Muscle of leg (tissue), 11 donors: ENCODE measurements around the gene HMBS. TPM values are rescaled to one million over a fixed set of nuclear protein-coding genes. Genes with fewer than 3 reads are reported as not detected.
A peak's percentile ranks its signal among the peaks of the same experiment; 100 is the strongest.
"Not testable (repeated sequence)": the region's sequence is repeated elsewhere in the genome, so short reads cannot be mapped to it uniquely, and the experiment has no call there.

Source experiments
- DNase-seq: peaks from one replicate; pipeline ENCODE4 v3.0.0; 2013
- H3K27ac ChIP-seq: one replicate; pipeline ENCODE4 v1.5.1; 2013; ENCODE audit warnings: mild to moderate bottlenecking, low read length, control low read depth
- H3K27me3 ChIP-seq: one replicate; pipeline ENCODE4 v1.6.1; 2013; ENCODE audit warnings: low read length; ENCODE audit not compliant: control insufficient read depth, insufficient read depth
- H3K36me3 ChIP-seq: one replicate; pipeline ENCODE4 v1.6.1; 2013; ENCODE audit warnings: low read length; ENCODE audit not compliant: control insufficient read depth, insufficient read depth
- H3K4me1 ChIP-seq: one replicate; pipeline ENCODE4 v1.6.1; 2013; ENCODE audit warnings: low read length; ENCODE audit not compliant: control insufficient read depth, insufficient read depth
- H3K4me3 ChIP-seq: one replicate; pipeline ENCODE4 v1.5.1; 2013; ENCODE audit warnings: low read length, control low read depth
- H3K9me3 ChIP-seq: replicated peaks from 2 replicates; pipeline ENCODE4 v1.6.1; 2013; ENCODE audit warnings: low read depth, low read length; ENCODE audit not compliant: control insufficient read depth
- WGBS: methylation state at CpG from one replicate; pipeline ENCODE4 v1.1.5; 2013; ENCODE audit warnings: missing lambda C conversion rate; ENCODE audit not compliant: insufficient coverage; 5-methylcytosine and 5-hydroxymethylcytosine counted together
- polyA plus RNA-seq, 8 donors: library from polyadenylated mRNA; unstranded; fragments of 120-200 nt; gene quantifications; one replicate each; pipeline versions ENCODE4 v1.2.1 to v1.2.3, GENCODE V29; 2013; ENCODE audit warnings: inconsistent platforms in 1 of 8, low replicate concordance in 1 of 8; ENCODE audit not compliant: insufficient read length in 8 of 8, insufficient read depth in 1 of 8
- total RNA-seq: library from RNA; stranded (reverse); fragments of 120-200 nt; gene quantifications from one replicate; pipeline ENCODE4 v1.2.4, GENCODE V29; 2013

Gene HMBS
- total and polyA plus RNA-seq, 9 donors: 3.8 to 26.3 (median 21.5) TPM

- Histone ChIP-seq H3K9me3 (no peaks in the 10 kb centered on the region), H3K4me3 (no peak overlapping the region), H3K36me3 (peaks cover 31% of the 10 kb centered on the region), H3K27me3 (no peaks in the 10 kb centered on the region), H3K27ac (no peak overlapping the region), H3K4me1 (peaks cover 13% of the 10 kb centered on the region)
- no CpG with 5 or more reads among the region's 1 CpG for WGBS
- no peak for DNase-seq
Observed at GRCh38 chr11:119118946-119119345, 34.3 kb downstream of the HMBS start.

- Histone ChIP-seq H3K4me3 (peak overlapping the region; percentile 41), H3K27ac (peak overlapping the region; percentile 82), H3K9me3 (no peaks in the 10 kb centered on the region), H3K36me3 (peaks cover 30% of the 10 kb centered on the region), H3K4me1 (peaks cover 13% of the 10 kb centered on the region), H3K27me3 (no peaks in the 10 kb centered on the region)
- WGBS: 14% methylated on average over 5 of the region's 5 CpGs
- DNase-seq: peak; percentile 65
Observed at GRCh38 chr11:119120639-119121007, 35.9 kb downstream of the HMBS start.

GRCh38 chr11:119121008-119121810 lies 36.5 kb downstream of the HMBS start, which contains the start of gene HINFP:
Gene HINFP (plus strand): TSS chr11:119121580. CDS start chr11:119126945, 5,365 bp downstream.
- H3K27me3 ChIP-seq: no peaks in the 10 kb centered on the region
- WGBS: 0% methylated on average over 41 of the region's 54 CpGs
- peak within 1 kb of the TSS; percentile 74 for H3K4me3 ChIP-seq
- H3K9me3 ChIP-seq: no peaks in the 10 kb centered on the region
- H3K27ac ChIP-seq: peak within 1 kb of the TSS; percentile 82
- H3K36me3 ChIP-seq: peaks cover 28% of the 10 kb centered on the region
- DNase-seq: peak; percentile 100
- H3K4me1 ChIP-seq: peaks cover 13% of the 10 kb centered on the region

- Histone ChIP-seq H3K27me3 (no peaks in the 10 kb centered on the region), H3K27ac (peak overlapping the region; percentile 78)
Observed at GRCh38 chr11:119121811-119122124, 37.1 kb downstream of the HMBS start.

GRCh38 chr11:119125821-119126220 lies 41.1 kb downstream of the HMBS start:
- 92% methylated on average over 2 of the region's 6 CpGs for WGBS
- no peaks in the 10 kb centered on the region for H3K9me3 ChIP-seq
- H3K4me3 ChIP-seq: no peak overlapping the region
- no peak for DNase-seq
- no peak overlapping the region for H3K27ac ChIP-seq
- peaks cover 9% of the 10 kb centered on the region for H3K4me1 ChIP-seq
- no peaks in the 10 kb centered on the region for H3K27me3 ChIP-seq
- peaks cover 41% of the 10 kb centered on the region for H3K36me3 ChIP-seq

More at GRCh38 chr11:119121811-119122124, 37.1 kb downstream of the HMBS start:
- Histone ChIP-seq H3K36me3 (peaks cover 23% of the 10 kb centered on the region), H3K4me3 (peak overlapping the region; percentile 74), H3K9me3 (no peaks in the 10 kb centered on the region), H3K4me1 (peaks cover 13% of the 10 kb centered on the region)
- DNase-seq: no peak
- WGBS: 0% methylated on average over 16 of the region's 20 CpGs

- peak; percentile 50 for DNase-seq
- H3K9me3 ChIP-seq: no peaks in the 10 kb centered on the region
- H3K4me3 ChIP-seq: no peak overlapping the region
- peak overlapping the region; percentile 54 for H3K27ac ChIP-seq
- WGBS: 20% methylated on average over 1 of the region's 5 CpGs
- H3K4me1 ChIP-seq: peaks cover 8% of the 10 kb centered on the region
- no peaks in the 10 kb centered on the region for H3K27me3 ChIP-seq
- H3K36me3 ChIP-seq: peaks cover 50% of the 10 kb centered on the region
Observed at GRCh38 chr11:119126675-119127268, 42.1 kb downstream of the HMBS start.

- Histone ChIP-seq H3K4me1 (no peaks in the 10 kb centered on the region), H3K9me3 (no peaks in the 10 kb centered on the region), H3K27ac (no peak overlapping the region), H3K27me3 (no peaks in the 10 kb centered on the region), H3K36me3 (peaks cover 62% of the 10 kb centered on the region), H3K4me3 (no peak overlapping the region)
- DNase-seq: no peak
- 62% methylated on average over 2 of the region's 3 CpGs for WGBS
Observed at GRCh38 chr11:119130662-119131061, 46.0 kb downstream of the HMBS start.

- 63% methylated on average over 3 of the region's 4 CpGs for WGBS
- no peaks in the 10 kb centered on the region for H3K9me3 ChIP-seq
Observed at GRCh38 chr11:119134389-119134978, 49.8 kb downstream of the HMBS start.

GRCh38 chr11:119139276-119139675 lies 54.6 kb downstream of the HMBS start:
- not testable (repeated sequence) for H3K27ac ChIP-seq, DNase-seq, H3K4me3 ChIP-seq, H3K27me3 ChIP-seq, H3K9me3 ChIP-seq, H3K36me3 ChIP-seq, H3K4me1 ChIP-seq
- WGBS: no CpG with 5 or more reads among the region's 10 CpGs

More at GRCh38 chr11:119134389-119134978, 49.8 kb downstream of the HMBS start:
- no peak for DNase-seq
- Histone ChIP-seq H3K4me3 (no peak overlapping the region), H3K27ac (no peak overlapping the region), H3K36me3 (peaks cover 45% of the 10 kb centered on the region), H3K27me3 (no peaks in the 10 kb centered on the region), H3K4me1 (no peaks in the 10 kb centered on the region)
